HG03565 (cell line): ENCODE measurements around the gene CDH8.

ENCODE experiments used
- ATAC-seq: cut with Tn5 transposase; IDR thresholded peaks from one replicate; pipeline ENCODE4 v1.9.1; 2021; ENCODE audit warnings: mild to moderate bottlenecking, moderate library complexity; ENCODE audit not compliant: unreplicated experiment

Gene CDH8

DNA sequence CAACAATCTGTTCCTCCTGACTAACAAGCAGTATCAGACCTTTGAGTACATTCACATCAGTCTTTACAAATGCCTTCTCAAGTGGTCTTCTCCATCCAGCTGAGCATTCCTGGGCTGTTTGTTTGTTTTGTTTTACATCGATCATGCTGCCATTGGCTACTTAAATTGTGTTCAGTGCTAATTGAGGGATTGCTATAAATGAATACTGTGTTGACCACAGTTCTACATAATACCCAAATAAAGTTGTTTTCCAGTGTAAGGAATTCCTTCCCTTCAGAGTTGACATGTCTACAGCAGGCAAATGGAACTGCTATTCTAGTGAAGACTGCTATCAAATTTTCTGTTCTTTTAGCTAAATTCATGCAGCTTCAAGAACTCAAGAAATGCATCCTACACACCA lies 3.2 kb downstream of the CDH8 start:
- ATAC-seq: no peak

- ATAC-seq: no peak
Measured at GRCh38 chr16:62029947-62030346, 6.3 kb downstream of the CDH8 start.

- no peak for ATAC-seq
Measured at GRCh38 chr16:62022688-62023087, 13.6 kb downstream of the CDH8 start.

GRCh38 chr16:62021161-62021581 lies 15.1 kb downstream of the CDH8 start:
- ATAC-seq: no peak

GRCh38 chr16:62020681-62021080 lies 15.6 kb downstream of the CDH8 start:
- ATAC-seq: no peak

DNA sequence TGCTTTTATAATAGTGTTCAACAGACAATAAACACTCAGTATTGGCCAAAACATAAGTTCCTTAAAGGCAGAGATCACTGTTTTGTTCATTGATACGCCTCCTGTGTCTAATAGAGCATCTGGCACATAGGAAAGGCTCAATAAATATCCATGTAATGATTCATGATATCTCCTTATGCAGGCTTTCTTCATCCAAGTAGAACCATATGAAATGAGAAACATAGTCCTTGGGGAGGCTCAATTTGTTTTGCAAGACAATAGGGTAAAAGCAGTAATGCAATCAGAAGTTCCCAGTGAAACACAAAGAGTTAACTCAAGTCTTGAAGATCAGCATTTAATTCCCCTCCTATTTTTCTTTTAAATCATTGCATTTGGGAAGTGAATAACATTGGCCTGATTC lies 16.4 kb downstream of the CDH8 start:
- ATAC-seq: no peak

- ATAC-seq: no peak
Measured at GRCh38 chr16:62018301-62019060, 17.8 kb downstream of the CDH8 start.

- no peak for ATAC-seq
Measured at GRCh38 chr16:62014319-62014923, 21.8 kb downstream of the CDH8 start.

- ATAC-seq: no peak
Measured at GRCh38 chr16:62010186-62010585, 26.1 kb downstream of the CDH8 start.

DNA sequence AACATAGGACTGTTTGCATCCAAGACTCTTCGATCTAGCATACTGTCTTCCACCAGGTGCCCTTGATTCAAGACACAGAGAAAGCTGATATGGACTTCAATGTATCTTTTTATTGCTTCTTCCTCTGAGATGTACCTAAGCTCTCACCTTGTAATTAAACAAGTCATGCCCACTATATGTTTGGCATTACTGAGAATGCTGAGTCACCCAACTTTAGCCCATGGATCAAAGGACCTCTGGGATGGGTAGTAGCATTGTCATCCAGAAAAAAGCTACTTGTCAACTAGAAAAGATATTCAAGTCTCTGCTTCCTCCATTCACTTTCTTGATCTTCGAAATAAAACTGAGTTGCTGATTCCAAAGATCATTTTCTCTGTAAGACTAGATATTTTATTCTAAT lies 37.8 kb downstream of the CDH8 start:
- no peak for ATAC-seq

DNA sequence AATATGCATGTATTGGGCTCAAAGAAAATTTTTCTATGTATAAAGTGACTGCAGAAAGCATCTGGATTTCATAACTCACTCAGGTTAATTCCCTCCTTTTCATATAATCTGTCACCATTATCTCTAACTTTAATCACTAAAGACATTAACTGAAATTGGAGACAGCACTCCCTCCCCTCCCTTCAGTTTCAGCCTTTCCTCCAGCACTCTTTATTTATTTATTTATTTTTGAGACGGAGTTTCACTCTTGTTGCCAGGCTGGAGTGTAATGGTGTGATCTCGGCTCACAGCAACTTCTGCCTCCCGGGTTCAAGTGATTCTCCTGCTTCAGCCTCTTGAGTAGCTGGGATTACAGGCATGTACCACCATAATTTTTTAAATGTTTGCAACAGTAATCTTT lies 43.1 kb downstream of the CDH8 start:
- no peak for ATAC-seq

DNA sequence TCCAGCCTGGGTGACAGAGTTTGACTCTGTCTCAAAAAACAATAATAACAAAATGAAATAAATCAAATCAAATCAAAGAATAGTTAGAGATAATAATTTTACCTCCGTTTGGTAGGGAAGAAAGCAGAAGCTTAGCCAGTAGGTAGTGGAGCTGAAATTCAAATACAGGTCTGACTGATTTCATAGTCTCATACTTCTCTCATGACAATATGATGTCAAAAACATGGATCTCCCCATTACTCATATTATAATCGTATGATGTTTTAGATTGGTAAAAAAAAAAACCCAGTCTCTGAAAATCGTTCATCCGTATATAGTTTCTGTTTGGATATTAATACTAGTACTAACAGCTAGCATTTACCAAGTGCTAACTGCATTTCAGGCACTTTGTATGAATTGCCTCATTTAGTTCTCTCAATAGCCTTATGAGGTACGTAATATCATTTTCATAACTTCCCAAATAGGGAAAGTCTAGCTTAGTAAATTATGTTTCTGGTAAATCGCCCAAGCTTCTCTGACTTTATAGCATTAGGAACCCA lies 48.7 kb downstream of the CDH8 start:
- ATAC-seq: peak; percentile 41

DNA sequence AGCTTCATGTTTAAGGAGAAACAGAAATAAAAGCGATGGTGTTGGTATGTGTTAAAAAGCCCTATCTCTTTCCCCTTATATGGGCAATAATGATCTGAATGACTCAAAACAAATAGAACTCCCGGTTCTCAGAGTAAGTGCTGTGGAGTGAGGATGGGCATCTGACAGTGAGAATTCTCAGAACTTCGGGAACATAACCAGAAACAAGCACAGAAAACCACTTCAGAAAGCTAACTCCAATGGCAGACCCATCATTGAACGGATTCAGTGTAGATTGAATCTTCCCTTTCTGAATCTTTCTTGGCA lies 67.2 kb downstream of the CDH8 start:
- ATAC-seq: no peak

GRCh38 chr16:61968242-61969076 lies 67.8 kb downstream of the CDH8 start:
- no peak for ATAC-seq

DNA sequence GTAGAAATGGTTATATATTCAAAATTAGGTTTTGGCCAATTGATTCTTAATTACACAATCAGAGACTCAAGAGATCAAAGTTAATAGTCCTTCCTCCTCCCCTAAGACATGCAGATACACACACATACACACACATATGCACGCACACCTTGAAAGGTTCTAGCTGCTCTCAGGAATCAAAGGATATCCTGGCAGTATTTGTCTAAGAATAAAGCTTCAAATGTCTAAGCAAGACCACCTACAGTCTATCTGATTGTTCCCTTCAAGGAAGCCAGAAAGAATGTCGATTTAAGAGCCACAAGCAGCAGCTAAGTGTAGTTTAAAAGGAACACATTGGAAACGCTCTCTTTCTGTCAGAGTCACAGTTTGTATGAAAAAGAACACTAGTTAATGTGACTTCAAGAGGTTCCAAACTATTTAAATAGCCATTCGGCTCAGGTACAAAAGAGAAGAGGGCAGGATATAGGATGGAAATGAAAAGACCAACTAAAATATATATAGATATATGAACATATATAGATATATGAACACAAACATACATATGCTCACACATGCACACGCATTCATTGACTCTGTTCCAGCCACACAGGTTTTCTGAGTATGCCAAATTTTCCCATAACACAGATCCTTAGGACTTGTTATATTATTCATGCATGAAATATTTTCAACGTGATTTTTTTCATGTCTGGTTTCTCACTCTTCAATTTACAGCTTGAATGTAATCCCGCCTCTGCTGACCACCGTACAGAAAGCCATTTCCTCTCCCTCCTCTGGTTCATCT lies 79.0 kb downstream of the CDH8 start:
- ATAC-seq: no peak

- no peak for ATAC-seq
Measured at GRCh38 chr16:61952841-61953240, 83.4 kb downstream of the CDH8 start.

GRCh38 chr16:61948414-61948813 lies 87.8 kb downstream of the CDH8 start:
- ATAC-seq: no peak

DNA sequence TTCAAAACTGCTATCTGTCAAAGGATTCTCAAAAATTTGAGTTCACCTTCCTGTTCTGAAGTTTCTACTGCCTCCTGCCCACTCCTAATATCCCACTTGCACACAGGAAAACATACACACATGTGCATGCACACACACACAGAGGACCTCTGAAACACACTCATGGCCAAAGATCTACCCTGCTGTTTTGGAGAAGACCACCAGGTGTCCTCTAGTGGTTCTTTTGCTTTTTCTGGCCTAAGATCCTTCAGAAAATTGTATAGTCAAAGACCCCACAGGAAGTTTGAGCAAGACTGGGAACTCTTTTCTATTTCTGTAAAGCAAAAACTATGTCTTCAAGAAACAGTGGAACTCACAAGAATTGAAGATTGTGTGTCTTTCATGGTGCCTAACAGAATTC lies 90.2 kb downstream of the CDH8 start:
- ATAC-seq: no peak

DNA sequence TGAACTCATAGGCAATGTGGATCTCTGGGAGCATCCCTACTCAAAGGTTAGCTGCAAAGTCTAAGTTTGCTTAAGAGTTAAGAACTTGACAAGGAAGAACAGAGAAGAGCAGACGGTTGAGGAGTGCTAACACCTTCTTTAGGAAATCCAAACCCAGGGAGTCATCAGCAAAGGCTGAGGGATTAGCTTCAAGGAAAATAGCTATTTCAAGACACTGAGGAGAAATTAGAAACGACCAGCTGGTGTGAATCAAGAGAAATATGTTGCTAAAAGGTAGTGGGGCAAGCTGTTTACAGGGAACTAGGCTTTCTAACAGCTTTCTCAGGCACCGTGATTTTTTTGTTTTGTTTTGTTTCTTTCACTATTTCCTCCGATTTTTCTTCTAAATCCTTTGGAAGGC lies 90.7 kb downstream of the CDH8 start:
- ATAC-seq: no peak

GRCh38 chr16:61944004-61944403 lies 92.2 kb downstream of the CDH8 start:
- no peak for ATAC-seq

DNA sequence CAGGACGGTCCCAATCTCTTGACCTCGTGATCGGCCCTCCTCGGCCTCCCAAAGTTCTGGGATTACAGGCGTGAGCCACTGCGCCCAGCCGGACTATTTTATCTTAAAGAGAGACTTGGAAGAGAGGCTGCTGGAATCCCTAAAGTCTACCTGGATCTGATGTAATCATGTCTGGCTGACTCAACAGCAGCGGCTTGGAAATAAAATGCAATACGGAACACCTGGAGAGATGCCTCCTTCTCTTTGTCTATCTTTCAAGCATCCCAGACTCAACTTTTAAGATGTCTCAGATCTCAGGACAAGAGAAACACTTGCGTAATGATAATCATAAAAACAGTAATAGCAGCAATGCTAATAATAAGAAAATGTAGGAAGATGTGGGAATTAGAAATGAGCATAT lies 95.6 kb downstream of the CDH8 start:
- ATAC-seq: no peak
